K562 (cell line): ENCODE measurements around the gene HES3.

Experiments used
- JUNB ChIP-seq: fragments of 450-650 bp; formaldehyde crosslinking; conservative IDR thresholded peaks from 2 replicates; pipeline ENCODE4 v1.4.0; 2020; ENCODE audit warnings: mild to moderate bottlenecking
- MYC ChIP-seq, 2 experiments: fragments of 250-450 bp in 1 of 2; sonication (Bioruptor Pico) in 1 of 2; IDR thresholded peaks; 2 replicates each; pipeline versions ENCODE4 v1.5.1 to v1.6.1; 2012 to 2021; ENCODE audit warnings: low read depth in 2 of 2, borderline replicate concordance in 1 of 2, improper control_type of control experiment in 1 of 2, low read length in 1 of 2, mild to moderate bottlenecking in 1 of 2, moderate library complexity in 1 of 2
- POLR2AphosphoS5 ChIP-seq: IDR thresholded peaks from 2 replicates; pipeline ENCODE4 v1.6.1; 2011; ENCODE audit warnings: mild to moderate bottlenecking, low read depth, low read length, moderate library complexity; ENCODE audit not compliant: control insufficient read depth, insufficient read depth
- RAD51 ChIP-seq: fragments of 450-650 bp; IDR thresholded peaks from 2 replicates; pipeline ENCODE4 v1.7.1; 2016; ENCODE audit warnings: low read depth, mild to moderate bottlenecking, borderline replicate concordance
- SP2 ChIP-seq: IDR thresholded peaks from 2 replicates; pipeline ENCODE4 v1.6.1; 2011; ENCODE audit warnings: mild to moderate bottlenecking, low read depth, low read length, moderate library complexity; ENCODE audit not compliant: poor library complexity, severe bottlenecking; ENCODE audit errors: extremely low read depth
- YY1 ChIP-seq, 3 experiments: IDR thresholded peaks; 2 replicates each; pipeline ENCODE4 v1.6.1; 2011; ENCODE audit warnings: low read length in 2 of 3, mild to moderate bottlenecking in 2 of 3, moderate library complexity in 2 of 3, borderline replicate concordance in 1 of 3, control low read depth in 1 of 3, low read depth in 1 of 3; ENCODE audit not compliant: insufficient read depth in 3 of 3, insufficient replicate concordance in 2 of 3, control insufficient read depth in 1 of 3, insufficient read length in 1 of 3; ENCODE audit errors: extremely low read depth in 1 of 3
- ZBED1 ChIP-seq: IDR thresholded peaks from 2 replicates; pipeline ENCODE4 v1.6.1; 2014
- ZNF316 ChIP-seq: fragments of 450-650 bp; IDR thresholded peaks from 2 replicates; pipeline ENCODE4 v1.6.1; 2016
- TF ChIP-seq, protein P1 (sequence below): fragments of 200-800 bp; sonication (Bioruptor generic); IDR thresholded peaks from 2 replicates; pipeline ENCODE4 v1.6.1; 2017; ENCODE audit warnings: missing genetic modification characterization, missing compliant biosample characterization
- TF ChIP-seq, protein P2 (sequence below), 3 experiments: IDR thresholded peaks in 2 of 3; conservative IDR thresholded peaks in 1 of 3; 2 replicates each; pipeline ENCODE4 v1.5.1; 2011 to 2012; ENCODE audit warnings: low read length in 3 of 3, mild to moderate bottlenecking in 3 of 3, control low read depth in 2 of 3, improper control_type of control experiment in 1 of 3, inconsistent platforms in 1 of 3, low read depth in 1 of 3, mixed read lengths in 1 of 3, moderate library complexity in 1 of 3; ENCODE audit not compliant: insufficient read depth in 2 of 3
- TF ChIP-seq, protein P3 (sequence below), 2 experiments: IDR thresholded peaks; 2 replicates each; pipeline ENCODE4 v1.6.1; 2011; ENCODE audit warnings: borderline replicate concordance in 1 of 2, control low read depth in 1 of 2, low read depth in 1 of 2, low read length in 1 of 2, mild to moderate bottlenecking in 1 of 2, mixed read lengths in 1 of 2, moderate library complexity in 1 of 2; ENCODE audit not compliant: insufficient read depth in 1 of 2, insufficient read length in 1 of 2, poor library complexity in 1 of 2, severe bottlenecking in 1 of 2; ENCODE audit errors: extremely low read depth in 1 of 2

DNA sequence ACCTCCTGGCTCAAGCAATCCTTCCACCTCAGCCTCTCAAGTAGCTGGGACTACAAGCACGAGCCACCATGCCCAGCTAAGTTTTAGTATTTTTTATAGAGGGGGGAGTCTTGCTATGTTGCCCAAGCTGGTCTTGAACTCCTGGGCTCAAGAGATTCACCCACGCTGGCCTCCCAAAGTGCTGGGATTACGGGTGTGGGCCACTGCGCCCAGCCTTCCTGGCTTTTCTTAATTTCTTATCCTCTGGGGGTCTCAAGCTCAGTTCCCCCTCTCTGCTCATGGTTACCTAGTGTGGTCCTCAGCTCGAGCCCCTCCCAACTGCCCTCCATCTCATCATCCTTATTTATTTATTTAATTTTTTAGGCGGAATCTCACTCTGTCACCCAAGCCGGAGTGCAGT is 41.7 kb upstream of the HES3 start:
- TF ChIP-seq SP2 (no peak), ZBED1 (no peak), RAD51 (no peak), JUNB (CRISPR knock-in tag) (no peak), POLR2AphosphoS5 (no peak), MYC (IDR thresholded peaks at IDR 0.05; ENCODE audit: low read depth, low read length) (no peak), MYC (CRISPR knock-in tag; IDR thresholded peaks at IDR 0.05; ENCODE audit: borderline replicate concordance, low read depth) (no peak), ZNF316 (no peak), YY1 (IDR thresholded peaks at IDR 0.05; ENCODE audit: borderline replicate concordance in 1 of 3, control insufficient read depth in 1 of 3, extremely low read depth in 1 of 3, insufficient read depth in 3 of 3, insufficient read length in 1 of 3, insufficient replicate concordance in 2 of 3, low read depth in 1 of 3, low read length in 2 of 3) (no peak)
- TF ChIP-seq, protein P1, sequence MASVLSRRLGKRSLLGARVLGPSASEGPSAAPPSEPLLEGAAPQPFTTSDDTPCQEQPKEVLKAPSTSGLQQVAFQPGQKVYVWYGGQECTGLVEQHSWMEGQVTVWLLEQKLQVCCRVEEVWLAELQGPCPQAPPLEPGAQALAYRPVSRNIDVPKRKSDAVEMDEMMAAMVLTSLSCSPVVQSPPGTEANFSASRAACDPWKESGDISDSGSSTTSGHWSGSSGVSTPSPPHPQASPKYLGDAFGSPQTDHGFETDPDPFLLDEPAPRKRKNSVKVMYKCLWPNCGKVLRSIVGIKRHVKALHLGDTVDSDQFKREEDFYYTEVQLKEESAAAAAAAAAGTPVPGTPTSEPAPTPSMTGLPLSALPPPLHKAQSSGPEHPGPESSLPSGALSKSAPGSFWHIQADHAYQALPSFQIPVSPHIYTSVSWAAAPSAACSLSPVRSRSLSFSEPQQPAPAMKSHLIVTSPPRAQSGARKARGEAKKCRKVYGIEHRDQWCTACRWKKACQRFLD (CRISPR knock-in tag), result no peak
- TF ChIP-seq, protein P2, sequence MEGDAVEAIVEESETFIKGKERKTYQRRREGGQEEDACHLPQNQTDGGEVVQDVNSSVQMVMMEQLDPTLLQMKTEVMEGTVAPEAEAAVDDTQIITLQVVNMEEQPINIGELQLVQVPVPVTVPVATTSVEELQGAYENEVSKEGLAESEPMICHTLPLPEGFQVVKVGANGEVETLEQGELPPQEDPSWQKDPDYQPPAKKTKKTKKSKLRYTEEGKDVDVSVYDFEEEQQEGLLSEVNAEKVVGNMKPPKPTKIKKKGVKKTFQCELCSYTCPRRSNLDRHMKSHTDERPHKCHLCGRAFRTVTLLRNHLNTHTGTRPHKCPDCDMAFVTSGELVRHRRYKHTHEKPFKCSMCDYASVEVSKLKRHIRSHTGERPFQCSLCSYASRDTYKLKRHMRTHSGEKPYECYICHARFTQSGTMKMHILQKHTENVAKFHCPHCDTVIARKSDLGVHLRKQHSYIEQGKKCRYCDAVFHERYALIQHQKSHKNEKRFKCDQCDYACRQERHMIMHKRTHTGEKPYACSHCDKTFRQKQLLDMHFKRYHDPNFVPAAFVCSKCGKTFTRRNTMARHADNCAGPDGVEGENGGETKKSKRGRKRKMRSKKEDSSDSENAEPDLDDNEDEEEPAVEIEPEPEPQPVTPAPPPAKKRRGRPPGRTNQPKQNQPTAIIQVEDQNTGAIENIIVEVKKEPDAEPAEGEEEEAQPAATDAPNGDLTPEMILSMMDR (IDR thresholded peaks at IDR 0.05 in 2 of 3, conservative IDR thresholded peaks at IDR 0.05 in 1 of 3; ENCODE audit: insufficient read depth in 2 of 3, low read depth in 1 of 3, low read length in 3 of 3), result no peak
- TF ChIP-seq, protein P3, sequence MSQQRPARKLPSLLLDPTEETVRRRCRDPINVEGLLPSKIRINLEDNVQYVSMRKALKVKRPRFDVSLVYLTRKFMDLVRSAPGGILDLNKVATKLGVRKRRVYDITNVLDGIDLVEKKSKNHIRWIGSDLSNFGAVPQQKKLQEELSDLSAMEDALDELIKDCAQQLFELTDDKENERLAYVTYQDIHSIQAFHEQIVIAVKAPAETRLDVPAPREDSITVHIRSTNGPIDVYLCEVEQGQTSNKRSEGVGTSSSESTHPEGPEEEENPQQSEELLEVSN (IDR thresholded peaks at IDR 0.05; ENCODE audit: borderline replicate concordance in 1 of 2, extremely low read depth in 1 of 2, insufficient read depth in 1 of 2, insufficient read length in 1 of 2, low read depth in 1 of 2, low read length in 1 of 2, poor library complexity in 1 of 2, severe bottlenecking in 1 of 2), result no peak
